SK-N-SH (cell line): ENCODE results near the gene TNFRSF1A.

ENCODE experiments used
- EP300 ChIP-seq, 2 experiments: IDR thresholded peaks; 2 replicates each; pipeline versions ENCODE4 v1.4.0 to v1.6.1; 2012; ENCODE audit warnings: borderline replicate concordance in 1 of 2, low read depth in 1 of 2, low read length in 1 of 2
- FOXM1 ChIP-seq: IDR thresholded peaks from 2 replicates; pipeline ENCODE4 v1.4.0; 2012; ENCODE audit warnings: low read depth, mild to moderate bottlenecking
- GATA2 ChIP-seq: sonication (generic); formaldehyde crosslinking; IDR thresholded peaks from 2 replicates; pipeline ENCODE4 v1.5.0; 2020; ENCODE audit warnings: mild to moderate bottlenecking, missing genetic modification reagents
- POLR2AphosphoS5 ChIP-seq: IDR thresholded peaks from 2 replicates; pipeline ENCODE4 v1.6.1; 2012; ENCODE audit warnings: low read depth, low read length
- RAD21 ChIP-seq: IDR thresholded peaks from 2 replicates; pipeline ENCODE4 v1.6.1; 2012; ENCODE audit warnings: mild to moderate bottlenecking, low read length
- TF ChIP-seq, protein P1 (sequence below): fragments of 200-600 bp; sonication (generic); IDR thresholded peaks from 2 replicates; pipeline ENCODE4 v1.6.1; 2017; ENCODE audit warnings: antibody characterized with exemption, mild to moderate bottlenecking, moderate library complexity

DNA sequence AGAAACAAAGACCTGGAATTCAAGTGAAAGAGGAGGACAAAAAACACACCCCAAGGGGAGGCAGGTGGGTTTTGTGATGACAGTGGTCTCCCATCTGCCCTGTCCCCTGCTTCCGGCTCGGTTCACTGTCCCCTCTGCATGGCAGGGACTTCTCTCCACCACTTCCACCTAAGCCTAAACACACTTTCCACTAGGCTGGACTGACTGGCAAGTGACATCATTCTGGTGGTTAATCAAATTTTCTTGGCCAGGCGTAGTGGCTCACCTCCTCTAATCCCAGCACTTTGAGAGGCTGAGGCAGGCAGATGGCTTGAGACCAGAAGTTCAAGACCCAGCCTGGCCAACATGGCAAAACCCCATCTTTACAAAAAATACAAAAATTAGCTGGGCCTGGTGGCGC is 19.5 kb downstream of the TNFRSF1A start:
- TF ChIP-seq EP300 (IDR thresholded peaks at IDR 0.05; ENCODE audit: borderline replicate concordance in 1 of 2, low read depth in 1 of 2, low read length in 1 of 2) = no peak
- no peak for TF ChIP-seq RAD21
- no peak for TF ChIP-seq GATA2
- TF ChIP-seq, protein P1, sequence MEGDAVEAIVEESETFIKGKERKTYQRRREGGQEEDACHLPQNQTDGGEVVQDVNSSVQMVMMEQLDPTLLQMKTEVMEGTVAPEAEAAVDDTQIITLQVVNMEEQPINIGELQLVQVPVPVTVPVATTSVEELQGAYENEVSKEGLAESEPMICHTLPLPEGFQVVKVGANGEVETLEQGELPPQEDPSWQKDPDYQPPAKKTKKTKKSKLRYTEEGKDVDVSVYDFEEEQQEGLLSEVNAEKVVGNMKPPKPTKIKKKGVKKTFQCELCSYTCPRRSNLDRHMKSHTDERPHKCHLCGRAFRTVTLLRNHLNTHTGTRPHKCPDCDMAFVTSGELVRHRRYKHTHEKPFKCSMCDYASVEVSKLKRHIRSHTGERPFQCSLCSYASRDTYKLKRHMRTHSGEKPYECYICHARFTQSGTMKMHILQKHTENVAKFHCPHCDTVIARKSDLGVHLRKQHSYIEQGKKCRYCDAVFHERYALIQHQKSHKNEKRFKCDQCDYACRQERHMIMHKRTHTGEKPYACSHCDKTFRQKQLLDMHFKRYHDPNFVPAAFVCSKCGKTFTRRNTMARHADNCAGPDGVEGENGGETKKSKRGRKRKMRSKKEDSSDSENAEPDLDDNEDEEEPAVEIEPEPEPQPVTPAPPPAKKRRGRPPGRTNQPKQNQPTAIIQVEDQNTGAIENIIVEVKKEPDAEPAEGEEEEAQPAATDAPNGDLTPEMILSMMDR = no peak
- TF ChIP-seq POLR2AphosphoS5 = no peak
- TF ChIP-seq FOXM1 = no peak
